ENCODE data around the gene AGMO.

Gene AGMO

GRCh38 chr7:15561835-15562234, at the start of gene AGMO:
Gene AGMO (minus strand): TSS chr7:15562015.
- no peak for DNase-seq (ENCODE audit: low spot score)

DNA sequence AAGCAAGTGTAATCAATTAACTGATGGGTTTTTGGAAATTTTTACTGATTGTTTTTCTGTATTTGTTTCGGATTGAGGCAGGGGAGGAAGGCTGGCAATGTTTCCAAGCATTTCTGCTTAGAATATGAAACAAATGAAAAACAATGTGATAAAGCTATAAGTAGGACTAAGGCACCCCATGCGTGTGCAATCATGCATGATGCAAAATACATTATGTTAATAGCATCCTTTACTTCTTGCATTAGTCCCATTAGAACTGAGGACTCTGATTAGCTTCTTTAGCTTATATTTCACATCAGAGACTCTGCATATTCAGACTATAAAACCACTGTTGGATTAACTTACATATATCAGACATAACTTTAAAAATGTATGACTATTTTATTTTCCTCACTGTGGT, 48.7 kb upstream of the AGMO start:
- DNase-seq (ENCODE audit: low spot score): no peak

GRCh38 chr7:15609287-15609686, 47.5 kb upstream of the AGMO start:
- DNase-seq (ENCODE audit: low spot score): no peak

DNA sequence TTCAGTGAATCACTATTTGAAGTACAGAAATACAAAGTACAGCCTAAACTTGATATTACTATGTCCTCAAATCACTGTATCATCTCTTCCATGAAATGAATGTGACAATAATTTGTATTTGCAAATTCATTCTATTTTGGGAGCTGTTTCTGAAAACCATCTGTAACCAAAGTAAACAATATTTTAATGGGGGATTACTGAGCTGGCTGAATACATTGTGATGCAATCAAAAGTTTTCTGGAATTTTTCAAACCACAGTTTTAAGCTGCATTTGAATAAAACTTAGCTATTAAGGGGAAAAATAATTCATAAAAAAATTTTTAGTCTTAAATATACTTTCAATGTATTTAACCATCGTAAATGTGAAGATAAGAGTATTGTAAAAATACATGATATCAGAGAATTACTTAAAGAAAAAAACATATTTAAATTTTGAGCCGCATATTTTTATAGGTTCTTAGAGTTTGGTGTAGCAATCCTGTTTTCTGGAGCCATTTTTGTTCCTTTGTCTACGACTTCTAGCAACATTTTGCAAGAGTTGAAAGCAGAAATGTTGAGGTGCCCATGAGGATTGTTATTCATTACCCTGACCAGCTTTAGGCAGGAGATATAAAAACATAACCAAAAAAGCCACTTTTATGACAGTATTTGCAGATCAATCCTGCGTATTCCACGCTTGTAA, 45.9 kb upstream of the AGMO start:
- no peak for DNase-seq (ENCODE audit: low spot score)

DNA sequence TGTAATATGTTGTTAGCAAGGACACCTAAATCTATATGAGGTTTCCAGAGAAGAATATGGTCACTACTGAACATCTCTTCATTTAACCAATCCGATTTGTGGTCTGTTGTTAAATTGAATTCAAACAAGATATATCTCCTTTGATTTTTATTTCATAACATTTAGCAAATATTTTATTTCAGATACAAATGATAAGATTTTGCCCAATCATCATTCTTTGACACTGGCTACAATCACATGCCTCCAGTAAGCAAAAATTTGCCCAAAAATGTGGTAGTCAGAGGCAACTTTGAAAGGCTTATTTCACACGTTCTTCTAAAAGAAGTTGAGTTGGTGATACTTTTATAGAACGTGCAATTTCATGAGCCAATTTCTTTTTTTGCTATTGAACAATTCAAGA, 44.7 kb upstream of the AGMO start:
- no peak for DNase-seq (ENCODE audit: low spot score)

GRCh38 chr7:15604166-15604565, 42.4 kb upstream of the AGMO start:
- DNase-seq (ENCODE audit: low spot score): no peak

GRCh38 chr7:15603124-15603523, 41.3 kb upstream of the AGMO start:
- DNase-seq (ENCODE audit: low spot score): no peak

DNA sequence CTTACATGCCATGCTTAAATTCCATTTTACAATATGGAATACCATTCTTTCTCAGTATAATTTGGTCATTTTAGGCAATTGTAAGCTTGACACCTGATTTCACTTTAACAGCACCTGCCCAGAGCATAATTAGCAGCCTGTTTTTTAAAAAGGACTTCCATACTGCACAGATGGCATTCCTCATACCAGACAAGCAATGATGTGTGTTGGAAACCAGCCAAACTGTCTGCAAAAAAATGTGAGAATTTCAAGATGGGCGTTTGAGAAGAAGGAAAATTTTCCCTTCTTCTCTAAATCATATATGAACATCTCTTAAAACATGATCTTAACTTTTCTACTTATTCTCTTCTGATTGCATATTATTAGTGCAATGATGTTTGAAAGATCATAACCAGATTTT, 40.4 kb upstream of the AGMO start:
- DNase-seq (ENCODE audit: low spot score): no peak

- DNase-seq (ENCODE audit: low spot score): no peak
Measured at GRCh38 chr7:15601175-15601574, 39.4 kb upstream of the AGMO start.

GRCh38 chr7:15600298-15600697, 38.5 kb upstream of the AGMO start:
- DNase-seq (ENCODE audit: low spot score): no peak

DNA sequence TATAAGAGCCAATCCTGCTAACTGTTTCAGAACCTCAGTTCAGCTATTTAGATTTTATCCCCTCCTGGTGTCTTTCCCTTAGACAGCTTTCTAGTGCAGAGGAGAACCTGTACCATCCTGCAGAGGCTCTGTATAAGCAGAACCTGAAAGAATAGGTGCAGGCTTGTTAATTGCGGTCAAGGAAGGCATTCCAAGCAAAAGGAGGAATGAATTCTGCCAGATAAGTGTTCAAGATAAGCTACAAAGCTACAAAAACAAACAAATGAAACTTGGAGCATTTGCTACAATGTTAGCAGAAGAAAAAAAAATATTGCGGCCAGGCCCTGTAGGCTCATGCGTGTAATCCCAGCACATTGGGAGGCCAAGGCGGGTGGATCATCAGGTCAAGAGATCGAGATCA, 32.6 kb upstream of the AGMO start:
- DNase-seq (ENCODE audit: low spot score): no peak

DNA sequence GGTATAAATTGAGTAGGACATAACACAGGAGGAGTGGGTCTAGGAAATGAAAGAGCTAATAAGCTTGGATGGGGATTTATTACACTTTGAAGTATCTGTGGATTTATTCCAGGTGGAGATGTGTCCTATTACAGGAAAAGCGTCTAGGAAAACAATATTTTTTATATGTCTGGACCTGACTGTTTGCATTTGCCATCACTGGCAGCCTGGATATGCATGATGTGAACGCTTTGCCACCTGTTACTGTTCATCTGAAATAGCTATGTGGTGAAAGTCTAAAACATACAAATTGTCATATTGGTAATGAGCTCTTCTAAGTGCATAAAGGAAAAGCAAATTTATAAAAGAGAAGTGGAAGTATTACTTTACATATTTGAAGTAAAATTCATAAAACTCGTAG, 31.6 kb upstream of the AGMO start:
- DNase-seq (ENCODE audit: low spot score): no peak

GRCh38 chr7:15586266-15586665, 24.5 kb upstream of the AGMO start:
- no peak for DNase-seq (ENCODE audit: low spot score)

DNA sequence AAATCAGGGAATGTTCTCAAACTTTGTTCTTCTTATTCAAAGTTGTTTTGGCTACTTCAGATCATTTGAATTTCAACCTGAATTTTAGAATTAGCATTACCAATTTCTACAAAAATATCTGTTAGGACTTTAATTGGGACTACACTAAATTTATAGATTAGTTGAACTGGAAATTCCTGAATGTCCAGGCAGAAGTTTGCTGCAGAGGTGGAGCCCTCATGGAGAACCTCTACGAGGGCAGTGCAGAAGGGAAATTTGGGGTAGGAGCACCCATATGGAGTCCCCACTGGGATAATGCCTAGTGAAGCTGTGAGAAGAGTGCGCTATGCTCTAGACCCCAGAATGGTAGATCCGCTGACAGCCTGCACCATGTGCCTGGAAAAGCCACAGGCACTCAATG, 22.8 kb upstream of the AGMO start:
- DNase-seq (ENCODE audit: low spot score): no peak

DNA sequence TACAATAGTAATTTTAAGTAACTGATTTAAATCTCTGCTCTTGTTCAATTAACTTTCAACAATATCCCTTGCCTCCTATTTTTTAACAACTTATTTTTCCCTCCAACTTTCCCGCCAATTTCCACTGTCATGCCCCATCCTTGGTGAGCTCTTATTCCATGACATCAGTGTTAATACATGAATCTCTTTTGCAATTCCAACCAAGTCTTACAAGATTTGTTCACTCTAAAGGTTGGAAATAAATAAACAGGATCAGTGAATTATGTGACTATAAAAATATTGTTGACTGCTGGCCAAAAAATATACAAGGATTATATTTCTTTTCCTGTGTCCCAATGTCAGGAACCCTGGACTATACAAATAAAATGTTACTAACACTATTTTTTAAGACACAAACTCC, 21.0 kb upstream of the AGMO start:
- no peak for DNase-seq (ENCODE audit: low spot score)

DNA sequence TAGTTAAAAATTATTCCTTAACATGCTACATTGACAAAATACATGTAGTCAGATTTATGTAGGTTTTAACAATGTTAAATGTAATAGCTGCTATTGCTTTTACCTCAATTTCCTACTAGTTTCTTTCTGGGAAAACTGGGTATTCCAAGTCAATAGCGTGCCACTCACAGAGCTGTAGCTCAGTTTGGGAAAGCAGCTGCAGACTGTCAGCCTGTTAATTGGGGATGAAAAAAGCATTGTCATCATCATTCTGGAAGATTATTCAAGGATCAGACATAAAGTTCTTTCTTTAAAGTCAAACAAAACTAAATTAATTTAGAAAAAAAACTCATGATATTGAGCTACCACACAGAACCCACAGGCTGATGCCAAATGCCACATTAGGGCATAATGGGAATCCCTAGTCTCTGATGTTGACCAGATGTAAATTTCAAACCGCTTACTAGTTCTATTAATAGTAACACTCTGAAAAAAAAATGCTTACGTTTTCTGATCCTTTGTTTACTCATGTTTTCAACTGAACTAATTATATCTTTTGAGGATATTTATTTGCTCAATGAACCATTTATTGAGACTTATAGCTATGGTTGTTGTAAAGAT, 19.6 kb upstream of the AGMO start:
- no peak for DNase-seq (ENCODE audit: low spot score)

GRCh38 chr7:15580604-15581351, 19.0 kb upstream of the AGMO start:
- no peak for DNase-seq (ENCODE audit: low spot score)

DNA sequence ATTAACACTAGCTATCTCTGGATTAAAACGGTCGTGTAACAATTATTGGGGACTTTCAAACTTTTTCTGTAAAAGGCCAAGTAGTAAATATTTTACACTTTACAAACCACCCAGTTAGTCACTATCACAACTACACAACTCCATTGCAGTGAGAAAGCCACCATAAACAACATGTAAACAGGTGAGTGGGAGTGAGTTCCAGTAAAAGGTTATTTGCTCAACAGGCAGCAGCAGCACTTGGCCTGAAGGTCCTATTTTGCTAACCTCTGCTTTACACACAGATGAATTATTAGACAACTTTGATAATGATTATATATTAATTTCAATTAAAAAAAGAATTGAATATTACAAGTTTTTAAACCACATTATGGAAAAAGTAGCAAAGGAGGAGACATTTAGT, 15.8 kb upstream of the AGMO start:
- no peak for DNase-seq (ENCODE audit: low spot score)

GRCh38 chr7:15571301-15571878, 9.6 kb upstream of the AGMO start:
- DNase-seq (ENCODE audit: low spot score): no peak

DNA sequence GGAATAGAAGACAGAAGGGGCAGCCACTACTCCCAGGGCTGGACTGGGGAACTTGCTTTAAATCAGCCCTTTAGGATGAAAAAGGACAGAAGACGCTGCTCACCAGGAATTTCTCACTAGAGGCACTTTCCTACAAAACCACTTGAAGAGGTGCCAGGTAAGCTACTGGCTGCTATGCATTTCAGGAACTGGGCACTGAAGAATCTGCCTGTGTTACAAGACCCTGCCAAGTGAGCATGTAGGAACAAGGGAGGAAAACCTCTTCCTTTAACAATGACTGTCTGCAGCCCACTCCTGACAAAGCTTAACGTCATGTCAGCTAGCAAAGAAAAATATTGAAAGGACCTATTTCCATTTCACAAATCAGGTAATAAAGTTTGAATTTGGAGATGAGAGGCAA, 5.8 kb upstream of the AGMO start:
- DNase-seq (ENCODE audit: low spot score): no peak

DNA sequence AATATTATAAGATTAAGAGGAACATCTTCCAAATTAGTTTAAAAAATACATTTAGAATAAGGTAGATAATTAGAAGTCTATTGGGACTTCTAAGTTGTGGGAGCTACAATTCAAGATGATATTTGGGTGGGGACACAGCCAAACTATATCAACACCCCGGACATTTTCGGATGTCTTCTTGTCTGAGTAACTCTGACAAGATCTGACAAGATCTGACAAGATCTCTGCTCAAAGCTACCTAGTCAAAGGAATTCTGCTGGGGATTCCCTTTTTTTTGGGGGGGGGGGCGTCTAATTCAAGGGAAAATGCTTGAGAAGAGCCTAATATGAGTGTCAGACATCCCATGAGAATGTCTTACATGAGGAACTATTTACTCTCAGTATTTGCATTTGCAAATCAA, 5.2 kb upstream of the AGMO start:
- no peak for DNase-seq (ENCODE audit: low spot score)

GRCh38 chr7:15566476-15566875, 4.7 kb upstream of the AGMO start:
- no peak for DNase-seq (ENCODE audit: low spot score)

GRCh38 chr7:15560968-15561367, 847 bp downstream of the AGMO start:
- no peak for DNase-seq (ENCODE audit: low spot score)

Data from ecto neural progenitor cell (in vitro differentiated cells).